NAMALWA (cell line): Measurements from ENCODE around the gene BBS5.

ENCODE experiments used
- DNase-seq: peaks from one replicate; pipeline ENCODE4 v3.0.0-alpha.2; 2015; ENCODE audit warnings: low spot score

The BBS5 gene

DNA sequence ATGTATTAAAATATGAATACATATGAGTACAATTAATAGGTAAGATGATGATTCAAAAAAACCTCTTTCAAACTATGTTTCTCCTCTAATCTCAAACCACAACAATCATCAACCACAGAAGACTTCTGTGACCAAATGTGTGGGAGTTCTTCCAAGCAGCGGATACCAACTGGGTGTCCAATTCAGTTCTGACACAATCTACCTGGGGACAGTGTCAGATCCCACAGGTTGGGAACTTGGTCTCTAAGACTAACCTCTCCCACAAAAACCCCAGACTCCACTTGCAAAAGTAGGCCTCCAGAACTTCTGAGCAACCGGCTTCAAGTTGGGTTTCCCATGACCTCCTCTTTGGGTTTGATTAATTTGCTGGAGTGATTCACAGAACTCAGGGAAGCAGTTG, 67.5 kb downstream of the BBS5 start:
- DNase-seq = no peak
